GM12891 (cell line): Measurements from ENCODE around the gene MRPS22.

Source experiments
- PAX5 ChIP-seq: IDR thresholded peaks from 2 replicates; pipeline ENCODE4 v1.6.1; 2011; ENCODE audit warnings: low read length, moderate library complexity, mild to moderate bottlenecking; ENCODE audit not compliant: insufficient read depth, severe bottlenecking
- POLR2A ChIP-seq: IDR thresholded peaks from 2 replicates; pipeline ENCODE4 v1.6.1; 2011; ENCODE audit warnings: low read depth, low read length, control low read depth
- POLR2AphosphoS5 ChIP-seq: IDR thresholded peaks from 2 replicates; pipeline ENCODE4 v1.6.1; 2011; ENCODE audit warnings: low read depth, low read length, control low read depth
- SPI1 ChIP-seq: IDR thresholded peaks from 2 replicates; pipeline ENCODE4 v1.6.1; 2011; ENCODE audit warnings: low read depth, low read length, control low read depth
- TAF1 ChIP-seq: IDR thresholded peaks from 2 replicates; pipeline ENCODE4 v1.6.1; 2011; ENCODE audit warnings: low read depth, low read length, control low read depth

GRCh38 chr3:139332092-139332491 is 11.7 kb upstream of the MRPS22 start:
- TF ChIP-seq SPI1 (no peak), TAF1 (no peak), POLR2A (no peak), POLR2AphosphoS5 (no peak), PAX5 (no peak)
